Astrocyte (in vitro differentiated cells and primary cell): ENCODE measurements around the gene STT3B.

Experiments used
- EZH2 ChIP-seq: IDR thresholded peaks from 2 replicates; pipeline ENCODE4 v1.6.1; 2012; ENCODE audit warnings: mild to moderate bottlenecking, low read length, inconsistent platforms; ENCODE audit not compliant: insufficient read depth
- TF ChIP-seq, protein P1 (sequence below): IDR thresholded peaks from 2 replicates; pipeline ENCODE4 v1.5.1; 2011; ENCODE audit warnings: low read depth, mild to moderate bottlenecking, inconsistent platforms, low read length, moderate library complexity; ENCODE audit not compliant: insufficient read depth

DNA sequence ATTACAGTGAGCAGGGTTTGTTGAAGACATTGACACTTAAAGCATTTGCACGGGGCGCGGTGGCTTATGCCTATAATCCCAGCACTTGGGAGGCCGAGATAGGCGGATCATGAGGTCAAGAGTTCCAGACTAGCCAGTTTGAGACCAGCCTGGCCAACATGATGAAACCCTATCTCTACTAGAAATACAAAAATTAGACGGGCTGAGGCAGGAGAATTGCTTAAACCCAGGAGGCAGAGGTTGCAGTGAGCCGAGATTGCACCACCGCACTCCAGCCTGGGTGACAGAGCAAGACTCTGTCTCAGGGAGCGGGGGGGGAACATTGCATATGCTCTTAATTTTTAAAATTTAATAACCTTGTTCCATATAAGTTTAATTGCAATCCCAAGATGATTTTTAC lies 11.9 kb downstream of the STT3B start:
- TF ChIP-seq, protein P1, sequence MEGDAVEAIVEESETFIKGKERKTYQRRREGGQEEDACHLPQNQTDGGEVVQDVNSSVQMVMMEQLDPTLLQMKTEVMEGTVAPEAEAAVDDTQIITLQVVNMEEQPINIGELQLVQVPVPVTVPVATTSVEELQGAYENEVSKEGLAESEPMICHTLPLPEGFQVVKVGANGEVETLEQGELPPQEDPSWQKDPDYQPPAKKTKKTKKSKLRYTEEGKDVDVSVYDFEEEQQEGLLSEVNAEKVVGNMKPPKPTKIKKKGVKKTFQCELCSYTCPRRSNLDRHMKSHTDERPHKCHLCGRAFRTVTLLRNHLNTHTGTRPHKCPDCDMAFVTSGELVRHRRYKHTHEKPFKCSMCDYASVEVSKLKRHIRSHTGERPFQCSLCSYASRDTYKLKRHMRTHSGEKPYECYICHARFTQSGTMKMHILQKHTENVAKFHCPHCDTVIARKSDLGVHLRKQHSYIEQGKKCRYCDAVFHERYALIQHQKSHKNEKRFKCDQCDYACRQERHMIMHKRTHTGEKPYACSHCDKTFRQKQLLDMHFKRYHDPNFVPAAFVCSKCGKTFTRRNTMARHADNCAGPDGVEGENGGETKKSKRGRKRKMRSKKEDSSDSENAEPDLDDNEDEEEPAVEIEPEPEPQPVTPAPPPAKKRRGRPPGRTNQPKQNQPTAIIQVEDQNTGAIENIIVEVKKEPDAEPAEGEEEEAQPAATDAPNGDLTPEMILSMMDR, result no peak
- no peak for TF ChIP-seq EZH2
